K562 (cell line): ENCODE results near the gene ROPN1L. TPM values are rescaled to one million over a fixed set of nuclear protein-coding genes. Genes with fewer than 3 reads are reported as not detected.

ENCODE experiments used
- KDM1A ChIP-seq, 2 experiments: fragments of 450-650 bp; IDR thresholded peaks; 2 replicates each; pipeline ENCODE4 v1.6.1; 2016; ENCODE audit warnings: mild to moderate bottlenecking in 2 of 2
- REST ChIP-seq, 2 experiments: fragments of 450-650 bp; formaldehyde crosslinking in 1 of 2; IDR thresholded peaks; 2 replicates each; pipeline versions ENCODE4 v1.4.0 to v1.6.1; 2014 to 2020; ENCODE audit warnings: mild to moderate bottlenecking in 2 of 2, borderline replicate concordance in 1 of 2, low read depth in 1 of 2
- SMC3 ChIP-seq: conservative IDR thresholded peaks from 2 replicates; pipeline ENCODE4 v1.6.1; 2011; ENCODE audit warnings: low read depth, low read length, improper control_type of control experiment; ENCODE audit not compliant: insufficient read depth
- polyA plus RNA-seq, 8 experiments: library from polyadenylated mRNA; depleted of rRNA in 4 of 8; stranded (reverse) in 5 of 8; unstranded in 3 of 8; fragments of >200 nt; fragmentation: Nextera tagmentation in 2 of 8; fragmentation: Illumina TruSeq in 1 of 8; extraction: Ambion mirVana in 2 of 8; extraction: Trizol in 1 of 8; gene quantifications; 2 replicates each; pipeline versions ENCODE4 v1.2.1 to v1.2.3, GENCODE V29; 2011 to 2014; ENCODE audit warnings: inconsistent platforms in 1 of 8, missing spikeins in 1 of 8
- total RNA-seq, 7 experiments: library from RNA; depleted of rRNA in 6 of 7; stranded (reverse); fragments of >200 nt in 6 of 7; fragmentation: Illumina TruSeq in 2 of 7; extraction: Trizol in 2 of 7; gene quantifications; 2 replicates each; pipeline versions ENCODE4 v1.2.1 to v1.2.3, GENCODE V29; 2011 to 2021; ENCODE audit warnings: low replicate concordance in 1 of 7

The ROPN1L gene
- total and polyA plus RNA-seq, 9 of the 15 experiments (the other 6 are each of a cell fraction or from before 2014, with no cell fraction given), result 0.04 to 0.85 (median 0.24) TPM; not detected in 3

- peak; percentile 30; the same call in 1 of the 2 replicates for TF ChIP-seq REST (IDR thresholded peaks at IDR 0.05; ENCODE audit: borderline replicate concordance)
- TF ChIP-seq REST (CRISPR knock-in tag; IDR thresholded peaks at IDR 0.05; ENCODE audit: low read depth), result no peak
- TF ChIP-seq SMC3, result 0 out of 2 replicates have a peak, but pooled peaks have one; percentile 8
- TF ChIP-seq KDM1A (IDR thresholded peaks at IDR 0.05), result peak in 1 of 2 experiments; percentile 74; a peak in 1 of 4 replicates
Measured at GRCh38 chr5:10457682-10458574, 16.2 kb downstream of the ROPN1L start (continued).
